HCT116 (cell line): Measurements from ENCODE around the gene TCEA2.

ENCODE experiments used
- ATF3 ChIP-seq: IDR thresholded peaks from 2 replicates; pipeline ENCODE4 v1.6.1; 2012
- CBX3 ChIP-seq: IDR thresholded peaks from 2 replicates; pipeline ENCODE4 v1.6.1; 2012; ENCODE audit warnings: low read depth
- CTCF ChIP-seq, 3 experiments: fragments of 200-600 bp in 1 of 3; sonication (generic) in 1 of 3; IDR thresholded peaks in 2 of 3; conservative IDR thresholded peaks in 1 of 3; 2 replicates each; pipeline ENCODE4 v1.5.1; 2012 to 2017; ENCODE audit warnings: low read depth in 2 of 3, low read length in 2 of 3, antibody characterized with exemption in 1 of 3, borderline replicate concordance in 1 of 3, control low read depth in 1 of 3, mild to moderate bottlenecking in 1 of 3, mixed read lengths in 1 of 3, mixed run types in 1 of 3, moderate library complexity in 1 of 3; ENCODE audit not compliant: insufficient read depth in 1 of 3
- EGR1 ChIP-seq: IDR thresholded peaks from 2 replicates; pipeline ENCODE4 v1.6.1; 2012; ENCODE audit warnings: low read depth
- FOSL1 ChIP-seq: IDR thresholded peaks from 2 replicates; pipeline ENCODE4 v1.6.1; 2012; ENCODE audit warnings: low read depth
- JUND ChIP-seq: IDR thresholded peaks from 2 replicates; pipeline ENCODE4 v1.6.1; 2012
- POLR2A ChIP-seq: IDR thresholded peaks from 2 replicates; pipeline ENCODE4 v1.7.0; 2011; ENCODE audit warnings: borderline replicate concordance; ENCODE audit not compliant: insufficient read depth, insufficient read length; ENCODE audit errors: extremely low read depth
- POLR2AphosphoS5 ChIP-seq: IDR thresholded peaks from 2 replicates; pipeline ENCODE4 v1.6.1; 2011; ENCODE audit warnings: mild to moderate bottlenecking, low read depth, low read length, moderate library complexity
- ZBTB33 ChIP-seq: IDR thresholded peaks from 2 replicates; pipeline ENCODE4 v1.6.1; 2011; ENCODE audit warnings: mild to moderate bottlenecking, low read length, moderate library complexity; ENCODE audit not compliant: insufficient replicate concordance; ENCODE audit errors: extremely low read depth

- TF ChIP-seq POLR2A = no peak
- no peak for TF ChIP-seq CTCF (IDR thresholded peaks at IDR 0.05 in 2 of 3, conservative IDR thresholded peaks at IDR 0.05 in 1 of 3; ENCODE audit: borderline replicate concordance in 1 of 3, insufficient read depth in 1 of 3, low read depth in 2 of 3, low read length in 2 of 3)
- no peak for TF ChIP-seq EGR1
- no peak for TF ChIP-seq FOSL1
- no peak for TF ChIP-seq POLR2AphosphoS5
- no peak for TF ChIP-seq ATF3
- no peak for TF ChIP-seq CBX3
- no peak for TF ChIP-seq ZBTB33
- no peak for TF ChIP-seq JUND
These were observed 41.9 kb downstream of the TCEA2 start for GRCh38 chr20:64104667-64105451.
